Thymus (tissue), 11 donors: ENCODE results near the gene SAMD8. TPM values are rescaled to one million over a fixed set of nuclear protein-coding genes. Genes with fewer than 3 reads are reported as not detected.

Experiments
- DNase-seq, 9 donors: peaks; one replicate each; pipeline ENCODE4 v3.0.0-alpha.2; 2013; ENCODE audit warnings: low spot score in 9 of 9, low read depth in 6 of 9, missing footprints in 1 of 9
- H3K27ac ChIP-seq, 2 donors: one replicate each; pipeline ENCODE4 v1.5.1; 2013; ENCODE audit warnings: control low read depth in 1 of 2, low read depth in 1 of 2, low read length in 1 of 2, mild to moderate bottlenecking in 1 of 2, moderate library complexity in 1 of 2
- H3K27me3 ChIP-seq, 2 donors: one replicate each; pipeline ENCODE4 v1.5.1; 2013; ENCODE audit warnings: low read length in 1 of 2; ENCODE audit not compliant: control insufficient read depth in 2 of 2, insufficient read depth in 1 of 2
- H3K36me3 ChIP-seq, 2 donors: one replicate each; pipeline ENCODE4 v1.5.1; 2013; ENCODE audit warnings: low read length in 1 of 2, mild to moderate bottlenecking in 1 of 2, moderate library complexity in 1 of 2; ENCODE audit not compliant: control insufficient read depth in 2 of 2, insufficient read depth in 2 of 2
- H3K4me1 ChIP-seq, 2 donors: one replicate each; pipeline ENCODE4 v1.5.1; 2013; ENCODE audit warnings: low read length in 2 of 2; ENCODE audit not compliant: control insufficient read depth in 2 of 2, insufficient read depth in 2 of 2
- H3K4me3 ChIP-seq, 2 donors: one replicate each; pipeline ENCODE4 v1.5.1; 2013; ENCODE audit warnings: low read length in 2 of 2, control low read depth in 1 of 2, mild to moderate bottlenecking in 1 of 2
- H3K9me3 ChIP-seq, 2 donors: one replicate each; pipeline ENCODE4 v1.5.1; 2013; ENCODE audit warnings: low read length in 1 of 2, mild to moderate bottlenecking in 1 of 2; ENCODE audit not compliant: control insufficient read depth in 2 of 2, insufficient read depth in 1 of 2
- WGBS: extraction: QIAGEN DNeasy Blood & Tissue Kit; methylation state at CpG from one replicate; pipeline ENCODE4 v1.1.7; 2013; 5-methylcytosine and 5-hydroxymethylcytosine counted together
- polyA plus RNA-seq: library from polyadenylated mRNA; stranded (reverse); fragments of 200-250 nt; gene quantifications from one replicate; pipeline ENCODE4 v1.2.3, GENCODE V29; 2013
- total RNA-seq: library from RNA; stranded (reverse); fragments of 120-200 nt; gene quantifications from one replicate; pipeline ENCODE4 v1.2.4, GENCODE V29; 2013
- donor health status: healthy.

SAMD8 gene
- total and polyA plus RNA-seq, 2 donors = 7.6 to 13.1 TPM

GRCh38 chr10:75081379-75081778 is 30.1 kb upstream of the SAMD8 start:
- WGBS = 99% methylated on average over 5 of the region's 5 CpGs
- H3K9me3 ChIP-seq = no peaks in the 10 kb centered on the region
- H3K4me1 ChIP-seq = peaks cover 0 to 7% of the 10 kb centered on the region in 2 donors
- no peak for DNase-seq
- H3K27me3 ChIP-seq = no peaks in the 10 kb centered on the region
- H3K4me3 ChIP-seq = no peak overlapping the region
- no peaks in the 10 kb centered on the region for H3K36me3 ChIP-seq
- no peak overlapping the region for H3K27ac ChIP-seq

GRCh38 chr10:75083972-75084833 is 27.3 kb upstream of the SAMD8 start:
- H3K27me3 ChIP-seq = no peaks in the 10 kb centered on the region
- H3K4me1 ChIP-seq = peaks cover 0 to 7% of the 10 kb centered on the region in 2 donors
- no peaks in the 10 kb centered on the region for H3K9me3 ChIP-seq
- DNase-seq = no peak
- H3K27ac ChIP-seq = no peak overlapping the region
- no peaks in the 10 kb centered on the region for H3K36me3 ChIP-seq
- H3K4me3 ChIP-seq = no peak overlapping the region
- WGBS = 85% methylated on average over 10 of the region's 10 CpGs

GRCh38 chr10:75084834-75085384 is 26.5 kb upstream of the SAMD8 start:
- no peak overlapping the region for H3K4me3 ChIP-seq
- DNase-seq = no peak
- no peaks in the 10 kb centered on the region for H3K36me3 ChIP-seq
- 98% methylated on average over 19 of the region's 19 CpGs for WGBS
- H3K27me3 ChIP-seq = no peaks in the 10 kb centered on the region
- peaks cover 0 to 7% of the 10 kb centered on the region in 2 donors for H3K4me1 ChIP-seq
- no peaks in the 10 kb centered on the region for H3K9me3 ChIP-seq
- no peak overlapping the region for H3K27ac ChIP-seq

GRCh38 chr10:75086278-75086934 is 25.1 kb upstream of the SAMD8 start:
- Histone ChIP-seq H3K27me3 (no peaks in the 10 kb centered on the region), H3K36me3 (no peaks in the 10 kb centered on the region), H3K9me3 (no peaks in the 10 kb centered on the region), H3K27ac (no peak overlapping the region), H3K4me1 (peaks cover 0 to 7% of the 10 kb centered on the region in 2 donors), H3K4me3 (no peak overlapping the region)
- no peak for DNase-seq
- 97% methylated on average over 9 of the region's 9 CpGs for WGBS

GRCh38 chr10:75088640-75089039 is 22.8 kb upstream of the SAMD8 start:
- WGBS = 100% methylated on average over 2 of the region's 2 CpGs
- H3K36me3 ChIP-seq = no peaks in the 10 kb centered on the region
- H3K27me3 ChIP-seq = no peaks in the 10 kb centered on the region
- no peak for DNase-seq
- no peaks in the 10 kb centered on the region for H3K9me3 ChIP-seq
- no peak overlapping the region for H3K4me3 ChIP-seq
- peaks cover 0 to 7% of the 10 kb centered on the region in 2 donors for H3K4me1 ChIP-seq
- H3K27ac ChIP-seq = no peak overlapping the region

- WGBS = 97% methylated on average over 6 of the region's 6 CpGs
- H3K9me3 ChIP-seq = no peaks in the 10 kb centered on the region
- no peaks in the 10 kb centered on the region for H3K27me3 ChIP-seq
- no peak overlapping the region for H3K27ac ChIP-seq
- no peak for DNase-seq
- no peak overlapping the region for H3K4me3 ChIP-seq
- H3K36me3 ChIP-seq = no peaks in the 10 kb centered on the region
- peaks cover 0 to 4% of the 10 kb centered on the region in 2 donors for H3K4me1 ChIP-seq
Measured at GRCh38 chr10:75089634-75090033, 21.8 kb upstream of the SAMD8 start.

GRCh38 chr10:75091146-75091545 is 20.3 kb upstream of the SAMD8 start:
- no peak for DNase-seq
- H3K36me3 ChIP-seq = no peaks in the 10 kb centered on the region
- 96% methylated on average over 3 of the region's 3 CpGs for WGBS

GRCh38 chr10:75094465-75094864 is 17.0 kb upstream of the SAMD8 start:
- 98% methylated on average over 10 of the region's 10 CpGs for WGBS
- Histone ChIP-seq H3K27me3 (no peaks in the 10 kb centered on the region), H3K36me3 (no peaks in the 10 kb centered on the region), H3K4me3 (no peak overlapping the region), H3K27ac (no peak overlapping the region), H3K4me1 (no peaks in the 10 kb centered on the region), H3K9me3 (no peaks in the 10 kb centered on the region)
- DNase-seq = no peak

More at GRCh38 chr10:75091146-75091545, 20.3 kb upstream of the SAMD8 start:
- H3K27ac ChIP-seq = no peak overlapping the region
- H3K27me3 ChIP-seq = no peaks in the 10 kb centered on the region
- no peaks in the 10 kb centered on the region for H3K4me1 ChIP-seq
- H3K9me3 ChIP-seq = no peaks in the 10 kb centered on the region
- no peak overlapping the region for H3K4me3 ChIP-seq

- Histone ChIP-seq H3K4me3 (no peak overlapping the region), H3K9me3 (no peaks in the 10 kb centered on the region), H3K27me3 (no peaks in the 10 kb centered on the region), H3K27ac (no peak overlapping the region), H3K36me3 (no peaks in the 10 kb centered on the region), H3K4me1 (peaks cover 0 to 7% of the 10 kb centered on the region in 2 donors)
- no peak for DNase-seq
- 93% methylated on average over 14 of the region's 14 CpGs for WGBS
Measured at GRCh38 chr10:75095631-75096030, 15.8 kb upstream of the SAMD8 start.
